Esophagus squamous epithelium (tissue), 5 donors: Measurements from ENCODE around the gene DNAJB4. TPM values are rescaled to one million over a fixed set of nuclear protein-coding genes. Genes with fewer than 3 reads are reported as not detected.

Source experiments
- DNase-seq: peaks from one replicate; lab custom pipeline; 2025; lab: John Stamatoyannopoulos, UW
- H3K27ac ChIP-seq, 4 donors: fragments of 200-600 bp; sonication (generic); one replicate each; pipeline ENCODE4 v1.5.1; 2016 to 2019; ENCODE audit warnings: mild to moderate bottlenecking in 1 of 4
- H3K27me3 ChIP-seq, 4 donors: fragments of 200-600 bp; sonication (generic); 1 replicate in 3 of 4; 2 replicates in 1 of 4; pipeline versions ENCODE4 v1.5.1 to v1.6.0; 2017 to 2021; ENCODE audit warnings: antibody characterized with exemption in 1 of 4
- H3K36me3 ChIP-seq, 3 donors: fragments of 200-600 bp; sonication (generic); one replicate each; pipeline ENCODE4 v1.5.1; 2016 to 2019
- H3K4me1 ChIP-seq, 3 donors: fragments of 200-600 bp; sonication (generic); one replicate each; pipeline ENCODE4 v1.5.1; 2017 to 2019
- H3K4me3 ChIP-seq, 4 donors: fragments of 200-600 bp; sonication (generic); 1 replicate in 3 of 4; 2 replicates in 1 of 4; pipeline ENCODE4 v1.5.1; 2016 to 2019; ENCODE audit warnings: mild to moderate bottlenecking in 2 of 4, moderate library complexity in 1 of 4
- H3K9me3 ChIP-seq, 3 donors: fragments of 200-600 bp; sonication (generic); one replicate each; pipeline ENCODE4 v1.5.1; 2016 to 2019
- CTCF ChIP-seq, 6 experiments: fragments of 450-650 bp in 4 of 6; fragments of 200-600 bp in 2 of 6; sonication (generic) in 2 of 6; IDR thresholded peaks; one replicate each; pipeline ENCODE4 v1.5.1; 2016 to 2019; ENCODE audit warnings: antibody characterized with exemption in 6 of 6, mild to moderate bottlenecking in 4 of 6, moderate library complexity in 4 of 6
- POLR2A ChIP-seq, 4 donors: fragments of 450-650 bp; IDR thresholded peaks; one replicate each; pipeline ENCODE4 v1.6.1; 2017; ENCODE audit warnings: antibody characterized with exemption in 4 of 4, mild to moderate bottlenecking in 4 of 4, moderate library complexity in 3 of 4
- WGBS, 2 donors: methylation state at CpG; one replicate each; pipeline ENCODE4 v1.1.5; 2018; 5-methylcytosine and 5-hydroxymethylcytosine counted together
- intact Hi-C: fragments of 100-400 bp; cut with DNase I; formaldehyde crosslinking; loops from one replicate; pipeline ENCODE4 v1.15.0; 2022
- total RNA-seq, 4 donors: library from RNA; depleted of rRNA; stranded (reverse); fragments of >200 nt; gene quantifications; one replicate each; pipeline ENCODE4 v1.1.0, GENCODE V29; 2016
- donor health status: DM: yes; HTN: yes; CAD: no.

Gene DNAJB4
- total RNA-seq: 10 to 100 TPM; 11.9 to 27.3 (median 22.5) TPM

DNA sequence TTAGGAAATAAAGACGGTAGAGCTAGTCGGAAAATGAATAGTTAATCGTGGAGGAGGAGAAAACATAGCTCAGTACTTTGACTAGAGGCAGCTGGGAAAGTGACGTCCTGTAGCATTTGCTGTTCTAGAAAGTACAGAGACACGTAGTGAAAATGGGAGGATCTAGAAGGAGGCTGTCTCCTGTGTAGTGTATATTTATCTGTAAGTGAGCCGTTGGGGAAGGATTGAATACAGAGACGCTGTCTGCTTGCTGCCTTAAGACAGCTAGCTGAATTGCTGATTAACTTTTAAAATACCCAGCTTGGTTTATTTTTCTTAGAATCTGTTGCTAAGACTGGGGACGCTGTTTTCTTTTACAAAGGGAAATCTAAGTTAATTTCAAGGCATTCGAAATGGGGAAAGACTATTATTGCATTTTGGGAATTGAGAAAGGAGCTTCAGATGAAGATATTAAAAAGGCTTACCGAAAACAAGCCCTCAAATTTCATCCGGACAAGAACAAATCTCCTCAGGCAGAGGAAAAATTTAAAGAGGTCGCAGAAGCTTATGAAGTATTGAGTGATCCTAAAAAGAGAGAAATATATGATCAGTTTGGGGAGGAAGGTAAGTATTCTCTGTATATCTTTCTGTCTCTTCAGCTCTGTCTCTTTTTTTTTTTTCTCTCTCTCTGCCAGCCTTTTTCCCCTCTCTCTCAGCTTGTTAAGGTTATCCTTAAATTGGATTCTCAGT lies at the start of gene DNAJB4:
Gene DNAJB4 (plus strand): TSS at position 221 of the 729 bp plus-strand sequence. CDS start 172 bp downstream, at position 393.
- H3K27ac ChIP-seq: peak within 1 kb of the TSS; percentile 83 to 97 (median 90)
- no peaks in the 10 kb centered on the region for H3K27me3 ChIP-seq
- WGBS, 2 donors: 0% methylated on average over 12 of the region's 12 CpGs
- DNase-seq: no peak
- peak within 1 kb of the TSS; percentile 40 to 68 (median 62) for H3K4me3 ChIP-seq
- H3K4me1 ChIP-seq: peaks cover 0 to 52% (median 9%) of the 10 kb centered on the region in 3 donors
- intact Hi-C loops: no loop called here
- peak in 2 of 6 experiments; percentile 5 to 30 for TF ChIP-seq CTCF (IDR thresholded peaks at IDR 0.05)
- TF ChIP-seq POLR2A (IDR thresholded peaks at IDR 0.05): peak in 3 of 4 donors; percentile 96 to 98 (median 97)
- no peaks in the 10 kb centered on the region for H3K36me3 ChIP-seq
- H3K9me3 ChIP-seq: no peaks in the 10 kb centered on the region

GRCh38 chr1:77955709-77956108 lies 49.0 kb upstream of the DNAJB4 start:
- no peaks in the 10 kb centered on the region for H3K4me1 ChIP-seq
- no peak for DNase-seq
- intact Hi-C loops: no loop called here
- no peaks in the 10 kb centered on the region for H3K27me3 ChIP-seq
- TF ChIP-seq CTCF (IDR thresholded peaks at IDR 0.05) (no peak), POLR2A (IDR thresholded peaks at IDR 0.05) (no peak)
- H3K9me3 ChIP-seq: no peaks in the 10 kb centered on the region
- no peak overlapping the region for H3K4me3 ChIP-seq
- no peak overlapping the region for H3K27ac ChIP-seq
- 85 to 86% methylated on average over 3 of the region's 3 CpGs for WGBS, 2 donors
- H3K36me3 ChIP-seq: peaks cover 14 to 100% (median 51%) of the 10 kb centered on the region in 3 donors

- no peaks in the 10 kb centered on the region for H3K27me3 ChIP-seq
- intact Hi-C loops: no loop called here
- no peak for DNase-seq
- peaks cover 14 to 100% (median 54%) of the 10 kb centered on the region in 3 donors for H3K36me3 ChIP-seq
- WGBS, 2 donors: 87 to 93% methylated on average over 3 of the region's 3 CpGs
- no peak overlapping the region for H3K27ac ChIP-seq
- no peak overlapping the region for H3K4me3 ChIP-seq
- H3K9me3 ChIP-seq: no peaks in the 10 kb centered on the region
- no peak for TF ChIP-seq CTCF (IDR thresholded peaks at IDR 0.05)
- TF ChIP-seq POLR2A (IDR thresholded peaks at IDR 0.05): no peak
- no peaks in the 10 kb centered on the region for H3K4me1 ChIP-seq
These were observed 48.3 kb upstream of the DNAJB4 start for GRCh38 chr1:77956464-77956863.

- TF ChIP-seq POLR2A (IDR thresholded peaks at IDR 0.05): no peak
- no peak for TF ChIP-seq CTCF (IDR thresholded peaks at IDR 0.05)
- Histone ChIP-seq H3K36me3 (peaks cover 6 to 100% (median 59%) of the 10 kb centered on the region in 3 donors), H3K4me3 (no peak overlapping the region), H3K27ac (no peak overlapping the region), H3K27me3 (no peaks in the 10 kb centered on the region), H3K4me1 (no peaks in the 10 kb centered on the region), H3K9me3 (no peaks in the 10 kb centered on the region)
- intact Hi-C loops: no loop called here
- DNase-seq: no peak
These were observed 46.3 kb upstream of the DNAJB4 start for GRCh38 chr1:77958391-77958790.

DNA sequence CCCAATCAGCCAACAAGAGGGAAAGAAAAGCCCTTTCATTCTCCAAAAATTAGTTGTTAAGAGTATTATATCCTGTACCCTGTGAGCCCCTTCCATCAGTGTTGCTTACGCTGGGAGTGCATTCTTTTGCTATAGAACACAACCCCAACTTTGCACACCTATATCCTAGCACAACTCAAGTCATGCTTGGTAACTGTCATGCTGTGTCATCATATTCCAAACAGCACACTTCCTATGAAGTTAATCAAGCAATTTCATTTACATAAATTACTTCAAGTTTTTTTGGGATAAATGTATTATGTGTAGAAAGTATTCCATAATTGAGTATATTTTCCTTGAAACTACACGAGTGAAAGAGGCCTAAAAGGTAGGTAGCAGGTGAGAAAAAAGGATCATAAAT lies 45.9 kb upstream of the DNAJB4 start:
- 87 to 93% methylated on average over 2 of the region's 2 CpGs for WGBS, 2 donors

More for the DNA sequence above, 45.9 kb upstream of the DNAJB4 start:
- no peaks in the 10 kb centered on the region for H3K9me3 ChIP-seq
- no peak for TF ChIP-seq POLR2A (IDR thresholded peaks at IDR 0.05)
- TF ChIP-seq CTCF (IDR thresholded peaks at IDR 0.05): no peak
- intact Hi-C loops: no loop called here
- no peak for DNase-seq
- no peak overlapping the region for H3K4me3 ChIP-seq
- no peak overlapping the region for H3K27ac ChIP-seq
- H3K36me3 ChIP-seq: peaks cover 6 to 100% (median 60%) of the 10 kb centered on the region in 3 donors
- no peaks in the 10 kb centered on the region for H3K27me3 ChIP-seq
- no peaks in the 10 kb centered on the region for H3K4me1 ChIP-seq
